Loucy (cell line): ENCODE results near the gene NUP214.

ENCODE experiments used
- CTCF ChIP-seq: fragments of 200-600 bp; sonication (generic); conservative IDR thresholded peaks from 2 replicates; pipeline ENCODE4 v1.5.1; 2014; ENCODE audit warnings: mild to moderate bottlenecking, antibody characterized with exemption, low read length
- EZH2phosphoT487 ChIP-seq: fragments of 200-600 bp; IDR thresholded peaks from 2 replicates; pipeline ENCODE4 v1.6.1; 2018; ENCODE audit warnings: antibody characterized with exemption, mild to moderate bottlenecking, moderate library complexity, borderline replicate concordance

GRCh38 chr9:131276891-131277286 is 151.5 kb downstream of the NUP214 start:
- no peak for TF ChIP-seq CTCF
- TF ChIP-seq EZH2phosphoT487 = no peak
